H9 (cell line): ENCODE measurements around the gene NAGK. TPM values are rescaled to one million over a fixed set of nuclear protein-coding genes. Genes with fewer than 3 reads are reported as not detected.

Source experiments
- DNase-seq: peaks from one replicate; pipeline ENCODE4 v3.0.0-alpha.2; 2017
- H2AFZ ChIP-seq: one replicate; pipeline ENCODE4 v1.6.1; 2013; ENCODE audit warnings: mild to moderate bottlenecking, low read length, control low read depth, moderate library complexity
- H2AK5ac ChIP-seq: 2 replicates; pipeline ENCODE4 v1.6.1; 2013; ENCODE audit warnings: low read length, control low read depth, mixed read lengths; ENCODE audit not compliant: insufficient read length
- H2BK120ac ChIP-seq: one replicate; pipeline ENCODE4 v1.6.1; 2013; ENCODE audit warnings: low read depth, mild to moderate bottlenecking, low read length, control low read depth, inconsistent platforms; ENCODE audit not compliant: poor library complexity, severe bottlenecking
- H2BK12ac ChIP-seq: 2 replicates; pipeline ENCODE4 v1.6.1; 2013; ENCODE audit warnings: low read length, control low read depth, mixed read lengths, low read depth; ENCODE audit not compliant: insufficient read length
- H2BK15ac ChIP-seq: 2 replicates; pipeline ENCODE4 v1.6.1; 2013; ENCODE audit warnings: low read depth, low read length, control low read depth
- H2BK20ac ChIP-seq: one replicate; pipeline ENCODE4 v1.6.1; 2013; ENCODE audit warnings: low read depth, mild to moderate bottlenecking, low read length, control low read depth, inconsistent platforms; ENCODE audit not compliant: poor library complexity, severe bottlenecking
- H2BK5ac ChIP-seq: 2 replicates; pipeline ENCODE4 v1.6.1; 2013; ENCODE audit warnings: low read length, control low read depth, mixed read lengths; ENCODE audit not compliant: insufficient read length
- H3K14ac ChIP-seq: 2 replicates; pipeline ENCODE4 v1.6.1; 2013; ENCODE audit warnings: low read length, control low read depth; ENCODE audit not compliant: insufficient read depth
- H3K18ac ChIP-seq: 2 replicates; pipeline ENCODE4 v1.6.1; 2013; ENCODE audit warnings: low read depth, mild to moderate bottlenecking, mixed read lengths, low read length, control low read depth; ENCODE audit not compliant: insufficient read length
- H3K23ac ChIP-seq: 2 replicates; pipeline ENCODE4 v1.6.1; 2013; ENCODE audit warnings: low read length, control low read depth, mixed read lengths, low read depth; ENCODE audit not compliant: insufficient read length
- H3K23me2 ChIP-seq: 2 replicates; pipeline ENCODE4 v1.6.1; 2013; ENCODE audit warnings: low read depth, mild to moderate bottlenecking, mixed read lengths, low read length, control low read depth; ENCODE audit not compliant: insufficient read length, poor library complexity, severe bottlenecking
- H3K27ac ChIP-seq: 2 replicates; pipeline ENCODE4 v1.5.1; 2013; ENCODE audit warnings: low read length, control low read depth, mixed read lengths, low read depth; ENCODE audit not compliant: insufficient read length
- H3K27me3 ChIP-seq: 2 replicates; pipeline ENCODE4 v1.6.1; 2013; ENCODE audit warnings: low read length, control low read depth, inconsistent platforms; ENCODE audit not compliant: insufficient read depth
- H3K4ac ChIP-seq: 2 replicates; pipeline ENCODE4 v1.6.1; 2013; ENCODE audit warnings: low read depth, mild to moderate bottlenecking, control low read depth, inconsistent platforms, low read length, moderate library complexity
- H3K4me1 ChIP-seq: 2 replicates; pipeline ENCODE4 v1.6.1; 2013; ENCODE audit warnings: low read length, control low read depth, inconsistent platforms; ENCODE audit not compliant: insufficient read depth
- H3K4me2 ChIP-seq: 2 replicates; pipeline ENCODE4 v1.6.1; 2013; ENCODE audit warnings: low read length, control low read depth, mixed read lengths; ENCODE audit not compliant: insufficient read length, insufficient read depth
- H3K56ac ChIP-seq: 2 replicates; pipeline ENCODE4 v1.6.1; 2013; ENCODE audit warnings: low read depth, mild to moderate bottlenecking, mixed read lengths, low read length, control low read depth; ENCODE audit not compliant: insufficient read length
- H3K79me1 ChIP-seq: 2 replicates; pipeline ENCODE4 v1.6.1; 2013; ENCODE audit warnings: low read depth, mild to moderate bottlenecking, moderate library complexity, low read length, control low read depth, inconsistent platforms; ENCODE audit not compliant: insufficient read depth, poor library complexity, severe bottlenecking
- H3K79me2 ChIP-seq: 2 replicates; pipeline ENCODE4 v1.6.1; 2013; ENCODE audit warnings: low read length, control low read depth, inconsistent platforms; ENCODE audit not compliant: insufficient read depth
- H3K9ac ChIP-seq: 2 replicates; pipeline ENCODE4 v1.6.1; 2013; ENCODE audit warnings: low read length, control low read depth, mixed read lengths; ENCODE audit not compliant: insufficient read length; ENCODE audit errors: extremely low read depth
- H3K9me3 ChIP-seq: one replicate; pipeline ENCODE4 v1.6.1; 2013; ENCODE audit warnings: low read depth, low read length, inconsistent platforms; ENCODE audit not compliant: control insufficient read depth
- H3T11ph ChIP-seq: one replicate; pipeline ENCODE4 v1.6.1; 2013; ENCODE audit warnings: mild to moderate bottlenecking, low read length, control low read depth, inconsistent platforms
- H4K20me1 ChIP-seq: one replicate; pipeline ENCODE4 v1.6.1; 2013; ENCODE audit not compliant: control insufficient read depth, insufficient read length, insufficient read depth
- H4K5ac ChIP-seq: 2 replicates; pipeline ENCODE4 v1.6.1; 2013; ENCODE audit warnings: low read depth, mild to moderate bottlenecking, mixed read lengths, low read length, control low read depth; ENCODE audit not compliant: insufficient read length
- H4K8ac ChIP-seq: replicated peaks from 2 replicates; pipeline ENCODE4 v1.6.1; 2013; ENCODE audit warnings: low read length, control low read depth, mixed read lengths, low read depth; ENCODE audit not compliant: insufficient read length
- H4K91ac ChIP-seq: 2 replicates; pipeline ENCODE4 v1.6.1; 2013; ENCODE audit warnings: low read depth, mild to moderate bottlenecking, moderate library complexity, mixed read lengths, low read length, control low read depth; ENCODE audit not compliant: insufficient read length
- H3K27ac Mint-ChIP-seq, 3 experiments: 2 replicates in 2 of 3; 3 replicates in 1 of 3; pipeline ENCODE4 v1.8.0; 2020 to 2021; ENCODE audit warnings: mixed read lengths in 3 of 3, mild to moderate bottlenecking in 1 of 3, moderate library complexity in 1 of 3
- H3K27me3 Mint-ChIP-seq: 2 replicates; pipeline ENCODE4 v1.8.0; 2021; ENCODE audit warnings: low read depth, mild to moderate bottlenecking, moderate library complexity, mixed read lengths
- H3K36me3 Mint-ChIP-seq, 3 experiments: 2 replicates in 2 of 3; 3 replicates in 1 of 3; pipeline ENCODE4 v1.8.0; 2020 to 2021; ENCODE audit warnings: low read depth in 3 of 3, mixed read lengths in 3 of 3; ENCODE audit not compliant: insufficient read depth in 1 of 3
- H3K4me1 Mint-ChIP-seq, 2 experiments: 2 replicates each; pipeline ENCODE4 v1.8.0; 2020; ENCODE audit warnings: mixed read lengths in 2 of 2
- H3K4me3 Mint-ChIP-seq, 2 experiments: 2 replicates in 1 of 2; 3 replicates in 1 of 2; pipeline ENCODE4 v1.8.0; 2020 to 2021; ENCODE audit warnings: mild to moderate bottlenecking in 2 of 2, mixed read lengths in 2 of 2, moderate library complexity in 1 of 2
- H3K9me3 Mint-ChIP-seq, 2 experiments: 2 replicates in 1 of 2; 3 replicates in 1 of 2; pipeline ENCODE4 v1.8.0; 2020; ENCODE audit warnings: mild to moderate bottlenecking in 2 of 2, mixed read lengths in 2 of 2, moderate library complexity in 1 of 2
- CTCF ChIP-seq: fragments of 200-600 bp; sonication (generic); conservative IDR thresholded peaks from 3 replicates; pipeline ENCODE4 v1.8.0; 2021; ENCODE audit warnings: antibody characterized with exemption, mild to moderate bottlenecking
- WGBS: extraction: QIAGEN DNeasy Blood & Tissue Kit; methylation state at CpG from one replicate; pipeline ENCODE4 v1.1.7; 2013; ENCODE audit warnings: missing lambda C conversion rate, low lambda C conversion rate, mixed read lengths; ENCODE audit not compliant: insufficient read length; ENCODE audit errors: extremely low coverage; 5-methylcytosine and 5-hydroxymethylcytosine counted together
- total RNA-seq: library from RNA; stranded (reverse); gene quantifications from 2 replicates; pipeline ENCODE4 v1.2.1, GENCODE V29; 2021

NAGK gene
- total RNA-seq, 1 experiment from 2014 or later: 74.4 TPM

GRCh38 chr2:71074893-71075395 lies 6.5 kb downstream of the NAGK start:
- Histone ChIP-seq H3K4me1 (peaks cover 2% of the 10 kb centered on the region; the same call in 1 of the 2 replicates), H3K27me3 (no peaks in the 10 kb centered on the region), H2BK120ac (no peak overlapping the region), H2BK20ac (no peak overlapping the region), H3K56ac (no peak overlapping the region), H3K23ac (no peak overlapping the region), H3K9ac (no peak overlapping the region), H4K20me1 (no peaks in the 10 kb centered on the region), H3T11ph (no peak overlapping the region), H4K8ac (no peak overlapping the region), H4K91ac (no peak overlapping the region), H2BK15ac (no peak overlapping the region), H2BK12ac (no peak overlapping the region), H3K4me2 (no peak overlapping the region), H3K9me3 (no peaks in the 10 kb centered on the region), H3K23me2 (no peaks in the 10 kb centered on the region), H3K14ac (no peak overlapping the region), H2AK5ac (no peak overlapping the region), H3K79me2 (no peaks in the 10 kb centered on the region), H2BK5ac (no peak overlapping the region), H3K79me1 (no peaks in the 10 kb centered on the region), H3K27ac (no peak overlapping the region), H3K4ac (no peak overlapping the region), H4K5ac (no peak overlapping the region), H3K18ac (no peak overlapping the region), H2AFZ (no peak overlapping the region)
- no peak for DNase-seq
- peaks cover 17 to 78% (median 45%) of the 10 kb centered on the region in 3 experiments; a peak in 6 of 7 replicates for H3K36me3 Mint-ChIP-seq
- no CpG with 5 or more reads among the region's 2 CpGs for WGBS
- no peaks in the 10 kb centered on the region for H3K9me3 Mint-ChIP-seq
- H3K4me3 Mint-ChIP-seq: no peak overlapping the region
- H3K4me1 Mint-ChIP-seq: peaks cover 7 to 14% of the 10 kb centered on the region in 2 experiments
- H3K27me3 Mint-ChIP-seq: no peaks in the 10 kb centered on the region
- no peak overlapping the region for H3K27ac Mint-ChIP-seq
- no peak for TF ChIP-seq CTCF
